Measurements from ENCODE around the gene ARID1B.
A peak's percentile ranks its signal among the peaks of the same experiment; 100 is the strongest.

ARID1B gene

GRCh38 chr6:157040191-157040590, 263.0 kb downstream of the ARID1B start:
- no peak for DNase-seq (ENCODE audit: low read depth in 4 of 4, low spot score in 1 of 4)

- DNase-seq (ENCODE audit: low read depth in 4 of 4, low spot score in 1 of 4) = no peak
Observed at GRCh38 chr6:157045831-157046454, 268.8 kb downstream of the ARID1B start.

- DNase-seq (ENCODE audit: low read depth in 4 of 4, low spot score in 1 of 4) = no peak
Observed at GRCh38 chr6:157046776-157047175, 269.6 kb downstream of the ARID1B start.

GRCh38 chr6:157047328-157047727, 270.1 kb downstream of the ARID1B start:
- no peak for DNase-seq (ENCODE audit: low read depth in 4 of 4, low spot score in 1 of 4)

GRCh38 chr6:157047951-157048350, 270.8 kb downstream of the ARID1B start:
- no peak for DNase-seq (ENCODE audit: low read depth in 4 of 4, low spot score in 1 of 4)

GRCh38 chr6:157049133-157049532, 272.0 kb downstream of the ARID1B start:
- DNase-seq (ENCODE audit: low read depth in 4 of 4, low spot score in 1 of 4) = no peak

GRCh38 chr6:157050537-157051265, 273.5 kb downstream of the ARID1B start:
- DNase-seq (ENCODE audit: low read depth in 4 of 4, low spot score in 1 of 4) = no peak

GRCh38 chr6:157054531-157054979, 277.4 kb downstream of the ARID1B start:
- DNase-seq (ENCODE audit: low read depth in 4 of 4, low spot score in 1 of 4) = no peak

GRCh38 chr6:157055863-157056262, 278.7 kb downstream of the ARID1B start:
- no peak for DNase-seq (ENCODE audit: low read depth in 4 of 4, low spot score in 1 of 4)

- peak in 2 of 4 experiments; percentile 23 to 28 for DNase-seq (ENCODE audit: low read depth in 4 of 4, low spot score in 1 of 4)
Observed at GRCh38 chr6:157056275-157056674, 279.1 kb downstream of the ARID1B start.

- DNase-seq (ENCODE audit: low read depth in 4 of 4, low spot score in 1 of 4) = no peak
Observed at GRCh38 chr6:157058574-157058973, 281.4 kb downstream of the ARID1B start.

- DNase-seq (ENCODE audit: low read depth in 4 of 4, low spot score in 1 of 4) = no peak
Observed at GRCh38 chr6:157059781-157060180, 282.6 kb downstream of the ARID1B start.

- DNase-seq (ENCODE audit: low read depth in 4 of 4, low spot score in 1 of 4) = no peak
Observed at GRCh38 chr6:157060440-157060952, 283.3 kb downstream of the ARID1B start.

GRCh38 chr6:157061770-157062594, 284.8 kb downstream of the ARID1B start:
- no peak for DNase-seq (ENCODE audit: low read depth in 4 of 4, low spot score in 1 of 4)

- DNase-seq (ENCODE audit: low read depth in 4 of 4, low spot score in 1 of 4) = no peak
Observed at GRCh38 chr6:157063176-157063905, 286.2 kb downstream of the ARID1B start.

- no peak for DNase-seq (ENCODE audit: low read depth in 4 of 4, low spot score in 1 of 4)
Observed at GRCh38 chr6:157063923-157064322, 286.7 kb downstream of the ARID1B start.

GRCh38 chr6:157064502-157064901, 287.3 kb downstream of the ARID1B start:
- DNase-seq (ENCODE audit: low read depth in 4 of 4, low spot score in 1 of 4) = no peak

- DNase-seq (ENCODE audit: low read depth in 4 of 4, low spot score in 1 of 4) = no peak
Observed at GRCh38 chr6:157065366-157065765, 288.2 kb downstream of the ARID1B start.

GRCh38 chr6:157066781-157067491, 289.8 kb downstream of the ARID1B start:
- no peak for DNase-seq (ENCODE audit: low read depth in 4 of 4, low spot score in 1 of 4)

GRCh38 chr6:157067507-157067906, 290.3 kb downstream of the ARID1B start:
- no peak for DNase-seq (ENCODE audit: low read depth in 4 of 4, low spot score in 1 of 4)
